PC-9 (cell line): Measurements from ENCODE around the gene DLK1.

ENCODE experiments used
- CTCF ChIP-seq: fragments of 200-600 bp; sonication (generic); conservative IDR thresholded peaks from 2 replicates; pipeline ENCODE4 v1.6.1; 2017; ENCODE audit warnings: mixed run types, antibody characterized with exemption, mild to moderate bottlenecking, moderate library complexity
- EZH2 ChIP-seq: fragments of 200-600 bp; sonication (generic); IDR thresholded peaks from 2 replicates; pipeline ENCODE4 v1.8.0; 2017; ENCODE audit warnings: antibody characterized with exemption, low read depth

GRCh38 chr14:100702590-100702989 lies 24.1 kb upstream of the DLK1 start:
- TF ChIP-seq CTCF, result no peak
- TF ChIP-seq EZH2, result no peak
